ENCODE data around the gene PIP5K1B.
A peak's percentile ranks its signal among the peaks of the same experiment; 100 is the strongest.

GRCh38 chr9:68861436-68861835 is 156.4 kb downstream of the PIP5K1B start:
- TF ChIP-seq, protein P1, sequence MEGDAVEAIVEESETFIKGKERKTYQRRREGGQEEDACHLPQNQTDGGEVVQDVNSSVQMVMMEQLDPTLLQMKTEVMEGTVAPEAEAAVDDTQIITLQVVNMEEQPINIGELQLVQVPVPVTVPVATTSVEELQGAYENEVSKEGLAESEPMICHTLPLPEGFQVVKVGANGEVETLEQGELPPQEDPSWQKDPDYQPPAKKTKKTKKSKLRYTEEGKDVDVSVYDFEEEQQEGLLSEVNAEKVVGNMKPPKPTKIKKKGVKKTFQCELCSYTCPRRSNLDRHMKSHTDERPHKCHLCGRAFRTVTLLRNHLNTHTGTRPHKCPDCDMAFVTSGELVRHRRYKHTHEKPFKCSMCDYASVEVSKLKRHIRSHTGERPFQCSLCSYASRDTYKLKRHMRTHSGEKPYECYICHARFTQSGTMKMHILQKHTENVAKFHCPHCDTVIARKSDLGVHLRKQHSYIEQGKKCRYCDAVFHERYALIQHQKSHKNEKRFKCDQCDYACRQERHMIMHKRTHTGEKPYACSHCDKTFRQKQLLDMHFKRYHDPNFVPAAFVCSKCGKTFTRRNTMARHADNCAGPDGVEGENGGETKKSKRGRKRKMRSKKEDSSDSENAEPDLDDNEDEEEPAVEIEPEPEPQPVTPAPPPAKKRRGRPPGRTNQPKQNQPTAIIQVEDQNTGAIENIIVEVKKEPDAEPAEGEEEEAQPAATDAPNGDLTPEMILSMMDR (IDR thresholded peaks at IDR 0.05): no peak
- TF ChIP-seq EP300 (IDR thresholded peaks at IDR 0.05): peak in 1 of 4 donors; percentile 14
- TF ChIP-seq POLR2A (IDR thresholded peaks at IDR 0.05): no peak
- no peak for TF ChIP-seq POLR2AphosphoS5 (IDR thresholded peaks at IDR 0.05)

Data from sigmoid colon (tissue), 4 donors.